Type B pancreatic cell (in vitro differentiated cells): ENCODE measurements around the gene TNFRSF8. TPM values are rescaled to one million over a fixed set of nuclear protein-coding genes. Genes with fewer than 3 reads are reported as not detected.

Experiments used
- DNase-seq: peaks from one replicate; pipeline ENCODE4 v3.0.0; 2021; ENCODE audit warnings: mixed read lengths; ENCODE audit not compliant: unreplicated experiment; ENCODE audit errors: extremely low spot score
- H3K27ac Mint-ChIP-seq: 2 replicates; pipeline ENCODE4 v1.8.0; 2021; ENCODE audit warnings: mild to moderate bottlenecking, mixed read lengths
- H3K27me3 Mint-ChIP-seq: 2 replicates; pipeline ENCODE4 v1.8.0; 2021; ENCODE audit warnings: mixed read lengths
- H3K36me3 Mint-ChIP-seq: 2 replicates; pipeline ENCODE4 v1.8.0; 2021; ENCODE audit warnings: mixed read lengths
- H3K4me1 Mint-ChIP-seq: one replicate; pipeline ENCODE4 v1.8.0; 2021; ENCODE audit warnings: mixed read lengths; ENCODE audit not compliant: unreplicated experiment
- H3K4me3 Mint-ChIP-seq: 2 replicates; pipeline ENCODE4 v1.8.0; 2021; ENCODE audit warnings: mild to moderate bottlenecking, mixed read lengths
- H3K9me3 Mint-ChIP-seq: 2 replicates; pipeline ENCODE4 v1.8.0; 2021; ENCODE audit warnings: mixed read lengths
- CTCF ChIP-seq: fragments of 200-600 bp; sonication (generic); conservative IDR thresholded peaks from 2 replicates; pipeline ENCODE4 v1.5.0; 2021; ENCODE audit warnings: antibody characterized with exemption, mild to moderate bottlenecking
- total RNA-seq: library from RNA; stranded (reverse); gene quantifications from 2 replicates; pipeline ENCODE4 v1.2.1, GENCODE V29; 2021; ENCODE audit warnings: low replicate concordance

TNFRSF8 gene
- total RNA-seq, 1 donor from 2014 or later = 0.07 TPM

- peaks cover 5% of the 10 kb centered on the region for H3K27me3 Mint-ChIP-seq
- peaks cover 3% of the 10 kb centered on the region for H3K36me3 Mint-ChIP-seq
- no peak for DNase-seq
- peaks cover 3% of the 10 kb centered on the region for H3K4me1 Mint-ChIP-seq
- no peak for TF ChIP-seq CTCF
- H3K4me3 Mint-ChIP-seq = no peak overlapping the region
- H3K27ac Mint-ChIP-seq = no peak overlapping the region
- peaks cover 6% of the 10 kb centered on the region for H3K9me3 Mint-ChIP-seq
These were observed 19.9 kb downstream of the TNFRSF8 start for GRCh38 chr1:12082988-12083387.

GRCh38 chr1:12083766-12084165 lies 20.7 kb downstream of the TNFRSF8 start:
- no peak overlapping the region for H3K27ac Mint-ChIP-seq
- peaks cover 3% of the 10 kb centered on the region for H3K36me3 Mint-ChIP-seq
- H3K4me1 Mint-ChIP-seq = peaks cover 3% of the 10 kb centered on the region
- H3K9me3 Mint-ChIP-seq = peaks cover 6% of the 10 kb centered on the region
- H3K4me3 Mint-ChIP-seq = no peak overlapping the region
- peaks cover 3% of the 10 kb centered on the region for H3K27me3 Mint-ChIP-seq
- no peak for TF ChIP-seq CTCF
- no peak for DNase-seq

- TF ChIP-seq CTCF = no peak
- H3K9me3 Mint-ChIP-seq = peaks cover 6% of the 10 kb centered on the region
- no peak for DNase-seq
These were observed 22.6 kb downstream of the TNFRSF8 start for GRCh38 chr1:12085643-12086260.

GRCh38 chr1:12087797-12088314 lies 24.8 kb downstream of the TNFRSF8 start:
- TF ChIP-seq CTCF = no peak
- H3K4me1 Mint-ChIP-seq = no peaks in the 10 kb centered on the region
- no peak overlapping the region for H3K4me3 Mint-ChIP-seq
- no peak overlapping the region for H3K27ac Mint-ChIP-seq
- DNase-seq = no peak
- H3K9me3 Mint-ChIP-seq = peaks cover 1% of the 10 kb centered on the region
- no peaks in the 10 kb centered on the region for H3K36me3 Mint-ChIP-seq
- peaks cover 11% of the 10 kb centered on the region for H3K27me3 Mint-ChIP-seq

More at GRCh38 chr1:12085643-12086260, 22.6 kb downstream of the TNFRSF8 start:
- Mint-ChIP-seq H3K36me3 (peaks cover 3% of the 10 kb centered on the region), H3K4me1 (no peaks in the 10 kb centered on the region), H3K27ac (no peak overlapping the region), H3K4me3 (no peak overlapping the region), H3K27me3 (peaks cover 1% of the 10 kb centered on the region)

GRCh38 chr1:12088607-12089006 lies 25.5 kb downstream of the TNFRSF8 start:
- Mint-ChIP-seq H3K36me3 (no peaks in the 10 kb centered on the region), H3K9me3 (no peaks in the 10 kb centered on the region), H3K27me3 (peaks cover 11% of the 10 kb centered on the region), H3K4me1 (no peaks in the 10 kb centered on the region), H3K4me3 (no peak overlapping the region), H3K27ac (no peak overlapping the region)
- no peak for TF ChIP-seq CTCF
- no peak for DNase-seq
